Lower leg skin (tissue), 4 donors: ENCODE measurements around the gene TNS3. TPM values are rescaled to one million over a fixed set of nuclear protein-coding genes. Genes with fewer than 3 reads are reported as not detected.

Source experiments
- DNase-seq, 2 donors: peaks; one replicate each; pipeline ENCODE4 v3.0.0-alpha.2; 2019; ENCODE audit warnings: low spot score in 2 of 2
- H3K4me3 ChIP-seq: fragments of 200-600 bp; sonication (generic); 2 replicates; pipeline ENCODE4 v1.5.1; 2017; ENCODE audit warnings: mild to moderate bottlenecking, low read depth; ENCODE audit not compliant: poor library complexity, severe bottlenecking
- CTCF ChIP-seq, 3 donors: fragments of 450-650 bp; IDR thresholded peaks; one replicate each; pipeline ENCODE4 v1.5.1; 2016; ENCODE audit warnings: antibody characterized with exemption in 3 of 3, mild to moderate bottlenecking in 3 of 3, moderate library complexity in 2 of 3
- POLR2A ChIP-seq, 2 donors: fragments of 450-650 bp; IDR thresholded peaks; one replicate each; pipeline ENCODE4 v1.6.1; 2016 to 2017; ENCODE audit warnings: antibody characterized with exemption in 2 of 2, mild to moderate bottlenecking in 1 of 2, moderate library complexity in 1 of 2
- WGBS, 2 donors: methylation state at CpG; one replicate each; pipeline ENCODE4 v1.1.5; 2018; 5-methylcytosine and 5-hydroxymethylcytosine counted together
- intact Hi-C: fragments of 100-400 bp; cut with DNase I; formaldehyde crosslinking; loops from one replicate; pipeline ENCODE4 v1.15.0; 2023; ENCODE audit warnings: low total_unique reads
- total RNA-seq, 4 donors: library from RNA; depleted of rRNA; stranded (reverse); fragments of >200 nt; gene quantifications; one replicate each; pipeline ENCODE4 v1.1.0, GENCODE V29; 2016

Gene TNS3
- total RNA-seq, 4 donors from 2014 or later, result 19.5 to 33.9 (median 25.5) TPM

- DNase-seq, result peak in 1 of 2 donors; percentile 53
- no peak overlapping the region for H3K4me3 ChIP-seq
- TF ChIP-seq CTCF (IDR thresholded peaks at IDR 0.05), result no peak
- 10 to 12% methylated on average over 19 to 21 of the region's 24 CpGs for WGBS, 2 donors
- intact Hi-C loops, result no loop called here
These were observed 10.4 kb downstream of the TNS3 start for GRCh38 chr7:47571331-47572093.

DNA sequence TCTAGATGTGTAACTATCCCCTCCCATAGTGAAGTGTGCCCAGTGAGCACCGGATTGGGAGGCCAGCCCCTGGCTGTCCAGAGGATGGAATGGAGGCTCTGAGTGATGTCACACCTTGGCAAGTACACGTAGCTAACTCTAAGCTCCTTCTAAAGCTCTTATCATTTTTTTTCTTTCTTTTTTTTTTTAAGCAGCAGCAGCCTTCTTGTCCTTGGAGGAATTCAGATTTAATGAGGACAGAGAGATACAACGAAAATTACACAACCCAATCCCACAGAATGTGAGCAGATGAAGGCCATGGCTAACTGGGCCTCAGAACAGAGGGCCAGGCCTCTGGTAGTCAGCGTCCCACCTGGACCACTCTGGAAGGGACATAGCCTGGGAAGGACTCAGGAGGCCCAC is 11.3 kb downstream of the TNS3 start:
- 36 to 49% methylated on average over 4 of the region's 4 CpGs for WGBS, 2 donors
- TF ChIP-seq POLR2A (IDR thresholded peaks at IDR 0.05), result no peak
- no peak for TF ChIP-seq CTCF (IDR thresholded peaks at IDR 0.05)
- intact Hi-C loops, result no loop called here
- no peak for DNase-seq
- H3K4me3 ChIP-seq, result no peak overlapping the region

- no peak overlapping the region for H3K4me3 ChIP-seq
- DNase-seq, result no peak
- 57 to 66% methylated on average over 13 of the region's 13 CpGs for WGBS, 2 donors
- TF ChIP-seq POLR2A (IDR thresholded peaks at IDR 0.05) (no peak), CTCF (IDR thresholded peaks at IDR 0.05) (no peak)
- intact Hi-C loops, result no loop called here
These were observed 13.4 kb downstream of the TNS3 start for GRCh38 chr7:47568547-47568946.

DNA sequence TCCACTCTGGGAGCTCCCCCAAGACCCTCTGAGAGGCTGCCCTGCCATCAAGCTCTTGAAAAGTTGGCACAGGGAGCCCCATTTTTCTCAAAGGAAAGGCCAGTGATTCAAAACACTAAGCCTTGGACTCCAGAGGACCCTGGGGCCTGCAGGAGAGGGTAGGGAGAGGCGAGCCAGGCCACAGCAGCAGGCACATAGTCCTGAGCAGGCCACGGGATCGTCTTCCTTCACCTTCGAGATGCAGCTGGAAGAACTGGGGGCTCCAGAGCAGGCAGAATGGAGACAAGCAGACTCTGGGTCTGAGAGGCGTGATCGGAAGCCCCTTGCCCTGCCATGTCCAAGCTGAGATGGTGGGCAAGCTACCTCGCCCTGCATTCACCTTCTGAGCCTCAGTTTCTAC is 13.9 kb downstream of the TNS3 start:
- intact Hi-C loops, result no loop called here
- WGBS, 2 donors, result 94 to 97% methylated on average over 7 of the region's 7 CpGs
- TF ChIP-seq CTCF (IDR thresholded peaks at IDR 0.05) (no peak), POLR2A (IDR thresholded peaks at IDR 0.05) (no peak)

DNA sequence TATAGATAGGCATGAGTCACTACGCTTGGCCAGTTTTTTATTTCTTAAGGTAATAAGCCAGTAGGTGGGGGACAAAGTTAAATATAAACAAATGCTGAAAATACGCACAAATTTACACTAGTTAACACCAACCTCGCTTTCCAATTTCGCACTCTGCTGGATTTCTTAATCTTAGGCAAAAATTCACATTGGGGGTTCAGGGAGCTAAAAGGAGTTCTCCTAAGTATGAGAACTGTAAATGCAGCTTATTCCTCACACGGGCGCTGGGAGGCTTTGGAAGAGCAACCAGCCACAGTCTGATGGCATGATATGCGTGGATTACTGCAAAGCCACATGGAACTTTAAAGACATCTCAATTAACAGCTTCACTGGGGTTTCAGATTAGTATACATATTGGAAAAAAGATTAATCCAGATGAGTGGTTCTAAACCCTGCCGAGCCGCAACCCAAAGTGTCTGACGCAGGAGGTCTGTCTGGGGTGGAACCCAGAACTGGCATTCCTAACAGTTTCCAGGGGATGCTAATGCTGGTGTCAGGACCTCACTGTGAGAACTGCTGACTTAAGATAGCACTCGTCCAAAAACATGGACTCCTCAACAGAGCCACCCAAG is 16.2 kb downstream of the TNS3 start:
- no peak overlapping the region for H3K4me3 ChIP-seq
- intact Hi-C loops, result no loop called here
- 91 to 96% methylated on average over 11 of the region's 11 CpGs for WGBS, 2 donors
- no peak for TF ChIP-seq CTCF (IDR thresholded peaks at IDR 0.05)
- TF ChIP-seq POLR2A (IDR thresholded peaks at IDR 0.05), result no peak
- no peak for DNase-seq

More for the DNA sequence above, 13.9 kb downstream of the TNS3 start:
- DNase-seq, result no peak
- no peak overlapping the region for H3K4me3 ChIP-seq
